Neural cell (in vitro differentiated cells): ENCODE measurements around the gene SLC16A10. TPM values are rescaled to one million over a fixed set of nuclear protein-coding genes. Genes with fewer than 3 reads are reported as not detected.

Experiments used
- H2AFZ ChIP-seq: fragments of 200-600, 300-800 bp; sonication (generic), shearing (Covaris generic); 2 replicates; pipeline ENCODE4 v1.6.0; 2014; ENCODE audit warnings: low read depth, mild to moderate bottlenecking, antibody characterized with exemption, low read length, moderate library complexity
- H3F3A ChIP-seq: fragments of 200-600 bp; shearing (Covaris generic); 2 replicates; pipeline ENCODE4 v1.6.1; 2016; ENCODE audit warnings: mild to moderate bottlenecking, moderate library complexity, mixed read lengths, antibody characterized with exemption, low read length; ENCODE audit not compliant: insufficient read depth, poor library complexity, severe bottlenecking
- H3K27ac ChIP-seq: fragments of 200-600, 300-800 bp; sonication (generic), shearing (Covaris generic); 2 replicates; pipeline ENCODE4 v1.5.1; 2014; ENCODE audit warnings: mild to moderate bottlenecking, low read length, moderate library complexity
- H3K27me3 ChIP-seq: fragments of 300-800, 200-600 bp; sonication (generic), shearing (Covaris generic); 2 replicates; pipeline ENCODE4 v1.6.0; 2014; ENCODE audit warnings: mild to moderate bottlenecking, low read depth, low read length, moderate library complexity; ENCODE audit not compliant: insufficient read depth
- H3K36me3 ChIP-seq: fragments of 300-800, 200-600 bp; sonication (generic), shearing (Covaris generic); 2 replicates; pipeline ENCODE4 v1.5.1; 2014; ENCODE audit warnings: mild to moderate bottlenecking, antibody characterized with exemption, low read length, moderate library complexity; ENCODE audit not compliant: insufficient read depth
- H3K4me2 ChIP-seq: fragments of 300-800, 200-600 bp; sonication (generic), shearing (Covaris generic); 2 replicates; pipeline ENCODE4 v1.6.0; 2014; ENCODE audit warnings: mild to moderate bottlenecking, low read length
- H3K4me3 ChIP-seq: fragments of 300-800, 200-600 bp; sonication (generic), shearing (Covaris generic); 2 replicates; pipeline ENCODE4 v1.5.1; 2014; ENCODE audit warnings: mild to moderate bottlenecking, low read length, moderate library complexity
- H3K79me2 ChIP-seq: fragments of 200-600 bp; shearing (Covaris generic); replicated peaks from 2 replicates; pipeline ENCODE4 v1.6.0; 2014; ENCODE audit warnings: mild to moderate bottlenecking, low read length, moderate library complexity; ENCODE audit not compliant: insufficient read depth
- H3K9ac ChIP-seq: fragments of 300-800, 200-600 bp; sonication (generic), shearing (Covaris generic); 2 replicates; pipeline ENCODE4 v1.6.1; 2016; ENCODE audit warnings: mild to moderate bottlenecking, low read length, mixed read lengths
- H3K9me2 ChIP-seq: fragments of 200-600 bp; shearing (Covaris generic); 2 replicates; pipeline ENCODE4 v1.6.1; 2016; ENCODE audit warnings: mild to moderate bottlenecking, low read length, mixed read lengths; ENCODE audit not compliant: insufficient read depth
- H3K9me3 ChIP-seq: fragments of 200-600, 300-800 bp; sonication (generic), shearing (Covaris generic); 2 replicates; pipeline ENCODE4 v1.6.1; 2016; ENCODE audit warnings: mild to moderate bottlenecking, mixed run types, low read length, moderate library complexity, mixed read lengths
- H4K20me1 ChIP-seq: fragments of 200-600 bp; shearing (Covaris generic); 2 replicates; pipeline ENCODE4 v1.6.1; 2016; ENCODE audit warnings: mild to moderate bottlenecking, mixed run types; ENCODE audit not compliant: insufficient read depth
- EP300 ChIP-seq: fragments of 450-650 bp; conservative IDR thresholded peaks from 2 replicates; pipeline ENCODE4 v1.6.1; 2014; ENCODE audit warnings: antibody characterized with exemption, mild to moderate bottlenecking, moderate library complexity; ENCODE audit not compliant: poor library complexity, severe bottlenecking
- EZH2 ChIP-seq: fragments of 200-600, 300-800 bp; shearing (Covaris generic), sonication (generic); IDR thresholded peaks from 2 replicates; pipeline ENCODE4 v1.6.1; 2014; ENCODE audit warnings: antibody characterized with exemption, low read length, borderline replicate concordance, mild to moderate bottlenecking; ENCODE audit not compliant: insufficient read depth, poor library complexity, severe bottlenecking
- MXI1 ChIP-seq: fragments of 450-650 bp; conservative IDR thresholded peaks from 2 replicates; pipeline ENCODE4 v1.6.1; 2014; ENCODE audit warnings: antibody characterized with exemption, mild to moderate bottlenecking; ENCODE audit not compliant: poor library complexity, severe bottlenecking
- POLR2AphosphoS5 ChIP-seq: IDR thresholded peaks from 2 replicates; pipeline ENCODE4 v1.6.1; 2012
- RAD21 ChIP-seq: fragments of 450-650 bp; conservative IDR thresholded peaks from 2 replicates; pipeline ENCODE4 v1.6.1; 2014; ENCODE audit warnings: antibody characterized with exemption, mild to moderate bottlenecking, moderate library complexity
- SMC3 ChIP-seq: fragments of 450-650 bp; conservative IDR thresholded peaks from 2 replicates; pipeline ENCODE4 v1.6.1; 2014; ENCODE audit warnings: antibody characterized with exemption, mild to moderate bottlenecking, moderate library complexity; ENCODE audit not compliant: poor library complexity
- TAF1 ChIP-seq: IDR thresholded peaks from 2 replicates; pipeline ENCODE4 v1.6.1; 2012; ENCODE audit warnings: low read depth
- polyA plus RNA-seq: library from polyadenylated mRNA; depleted of rRNA; stranded (reverse); fragments of >200 nt; gene quantifications from 2 replicates; pipeline ENCODE4 v1.2.3, GENCODE V29; 2014
- TF ChIP-seq, protein P1 (sequence below): fragments of 450-650 bp; IDR thresholded peaks from 2 replicates; pipeline ENCODE4 v1.5.1; 2014; ENCODE audit warnings: antibody characterized with exemption, mild to moderate bottlenecking, moderate library complexity; ENCODE audit not compliant: poor library complexity, severe bottlenecking
- TF ChIP-seq, protein P2 (sequence below): IDR thresholded peaks from 2 replicates; pipeline ENCODE4 v1.6.1; 2012; ENCODE audit warnings: borderline replicate concordance

Gene SLC16A10
- polyA plus RNA-seq, 1 donor from 2014 or later = 1.5 TPM

DNA sequence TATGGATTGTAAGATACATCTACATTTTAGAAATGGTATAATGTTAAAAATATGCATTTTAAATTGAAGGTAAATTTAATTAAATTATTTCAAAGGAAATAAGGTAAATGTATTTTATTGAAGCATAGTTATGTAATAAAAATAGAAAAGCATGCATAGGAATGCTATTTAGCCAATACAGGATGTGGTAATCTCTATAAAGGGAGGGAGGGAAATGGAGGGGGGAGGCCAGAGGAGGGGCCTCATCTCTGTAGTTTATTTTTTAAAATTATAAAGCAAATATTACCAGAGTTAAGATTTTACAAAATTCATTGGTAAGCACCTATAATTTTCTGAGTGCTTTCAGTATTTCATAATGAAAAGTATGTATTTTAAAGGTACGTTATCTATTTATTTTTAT lies 27.2 kb downstream of the SLC16A10 start:
- no peaks in the 10 kb centered on the region for H4K20me1 ChIP-seq
- TF ChIP-seq EZH2 (no peak), RAD21 (no peak), MXI1 (no peak), TAF1 (no peak), POLR2AphosphoS5 (no peak), SMC3 (no peak), EP300 (no peak)
- TF ChIP-seq, protein P1, sequence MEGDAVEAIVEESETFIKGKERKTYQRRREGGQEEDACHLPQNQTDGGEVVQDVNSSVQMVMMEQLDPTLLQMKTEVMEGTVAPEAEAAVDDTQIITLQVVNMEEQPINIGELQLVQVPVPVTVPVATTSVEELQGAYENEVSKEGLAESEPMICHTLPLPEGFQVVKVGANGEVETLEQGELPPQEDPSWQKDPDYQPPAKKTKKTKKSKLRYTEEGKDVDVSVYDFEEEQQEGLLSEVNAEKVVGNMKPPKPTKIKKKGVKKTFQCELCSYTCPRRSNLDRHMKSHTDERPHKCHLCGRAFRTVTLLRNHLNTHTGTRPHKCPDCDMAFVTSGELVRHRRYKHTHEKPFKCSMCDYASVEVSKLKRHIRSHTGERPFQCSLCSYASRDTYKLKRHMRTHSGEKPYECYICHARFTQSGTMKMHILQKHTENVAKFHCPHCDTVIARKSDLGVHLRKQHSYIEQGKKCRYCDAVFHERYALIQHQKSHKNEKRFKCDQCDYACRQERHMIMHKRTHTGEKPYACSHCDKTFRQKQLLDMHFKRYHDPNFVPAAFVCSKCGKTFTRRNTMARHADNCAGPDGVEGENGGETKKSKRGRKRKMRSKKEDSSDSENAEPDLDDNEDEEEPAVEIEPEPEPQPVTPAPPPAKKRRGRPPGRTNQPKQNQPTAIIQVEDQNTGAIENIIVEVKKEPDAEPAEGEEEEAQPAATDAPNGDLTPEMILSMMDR = no peak
- TF ChIP-seq, protein P2, sequence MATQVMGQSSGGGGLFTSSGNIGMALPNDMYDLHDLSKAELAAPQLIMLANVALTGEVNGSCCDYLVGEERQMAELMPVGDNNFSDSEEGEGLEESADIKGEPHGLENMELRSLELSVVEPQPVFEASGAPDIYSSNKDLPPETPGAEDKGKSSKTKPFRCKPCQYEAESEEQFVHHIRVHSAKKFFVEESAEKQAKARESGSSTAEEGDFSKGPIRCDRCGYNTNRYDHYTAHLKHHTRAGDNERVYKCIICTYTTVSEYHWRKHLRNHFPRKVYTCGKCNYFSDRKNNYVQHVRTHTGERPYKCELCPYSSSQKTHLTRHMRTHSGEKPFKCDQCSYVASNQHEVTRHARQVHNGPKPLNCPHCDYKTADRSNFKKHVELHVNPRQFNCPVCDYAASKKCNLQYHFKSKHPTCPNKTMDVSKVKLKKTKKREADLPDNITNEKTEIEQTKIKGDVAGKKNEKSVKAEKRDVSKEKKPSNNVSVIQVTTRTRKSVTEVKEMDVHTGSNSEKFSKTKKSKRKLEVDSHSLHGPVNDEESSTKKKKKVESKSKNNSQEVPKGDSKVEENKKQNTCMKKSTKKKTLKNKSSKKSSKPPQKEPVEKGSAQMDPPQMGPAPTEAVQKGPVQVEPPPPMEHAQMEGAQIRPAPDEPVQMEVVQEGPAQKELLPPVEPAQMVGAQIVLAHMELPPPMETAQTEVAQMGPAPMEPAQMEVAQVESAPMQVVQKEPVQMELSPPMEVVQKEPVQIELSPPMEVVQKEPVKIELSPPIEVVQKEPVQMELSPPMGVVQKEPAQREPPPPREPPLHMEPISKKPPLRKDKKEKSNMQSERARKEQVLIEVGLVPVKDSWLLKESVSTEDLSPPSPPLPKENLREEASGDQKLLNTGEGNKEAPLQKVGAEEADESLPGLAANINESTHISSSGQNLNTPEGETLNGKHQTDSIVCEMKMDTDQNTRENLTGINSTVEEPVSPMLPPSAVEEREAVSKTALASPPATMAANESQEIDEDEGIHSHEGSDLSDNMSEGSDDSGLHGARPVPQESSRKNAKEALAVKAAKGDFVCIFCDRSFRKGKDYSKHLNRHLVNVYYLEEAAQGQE = no peak
- no peak overlapping the region for H3K9ac ChIP-seq
- H3F3A ChIP-seq = no peaks in the 10 kb centered on the region
- no peak overlapping the region for H2AFZ ChIP-seq
- no peaks in the 10 kb centered on the region for H3K9me3 ChIP-seq
- H3K27me3 ChIP-seq = no peaks in the 10 kb centered on the region
- no peaks in the 10 kb centered on the region for H3K79me2 ChIP-seq
- H3K27ac ChIP-seq = no peak overlapping the region
- no peaks in the 10 kb centered on the region for H3K36me3 ChIP-seq
- H3K4me3 ChIP-seq = no peak overlapping the region
- H3K9me2 ChIP-seq = no peaks in the 10 kb centered on the region
- H3K4me2 ChIP-seq = no peak overlapping the region

DNA sequence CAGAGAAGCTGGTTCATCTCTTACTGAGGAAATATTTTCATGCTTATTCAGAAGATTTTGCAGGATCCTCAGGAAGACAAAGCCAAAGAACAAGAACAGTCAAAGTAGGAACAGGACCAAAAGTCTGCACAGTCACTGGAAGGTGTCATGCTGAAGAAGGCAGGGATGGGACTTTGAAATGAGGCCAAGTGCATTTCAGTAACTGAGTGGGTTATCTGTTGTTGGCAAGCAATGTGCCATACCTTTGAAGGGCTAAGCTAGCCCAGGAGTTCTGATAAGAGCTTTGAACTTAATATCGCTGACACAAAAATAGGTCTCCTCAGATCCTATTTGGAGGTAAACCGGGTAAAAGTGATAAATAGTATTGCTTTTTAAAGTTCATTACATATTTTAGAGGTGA lies 31.5 kb downstream of the SLC16A10 start:
- no peaks in the 10 kb centered on the region for H3K9me2 ChIP-seq

More for the DNA sequence above, 31.5 kb downstream of the SLC16A10 start:
- Histone ChIP-seq H3K4me3 (no peak overlapping the region), H3K79me2 (no peaks in the 10 kb centered on the region), H3K4me2 (no peak overlapping the region), H3F3A (no peaks in the 10 kb centered on the region), H4K20me1 (no peaks in the 10 kb centered on the region), H3K36me3 (no peaks in the 10 kb centered on the region), H3K27ac (no peak overlapping the region), H2AFZ (no peak overlapping the region), H3K9ac (no peak overlapping the region), H3K27me3 (no peaks in the 10 kb centered on the region), H3K9me3 (no peaks in the 10 kb centered on the region)
- no peak for TF ChIP-seq EZH2
- TF ChIP-seq RAD21 = no peak
- TF ChIP-seq EP300 = no peak
- TF ChIP-seq, protein P2 = no peak
- no peak for TF ChIP-seq MXI1
- TF ChIP-seq POLR2AphosphoS5 = no peak
- TF ChIP-seq, protein P1 = no peak
- TF ChIP-seq TAF1 = no peak
- TF ChIP-seq SMC3 = no peak
